ENCODE data around the gene PRKCB.

The PRKCB gene

DNA sequence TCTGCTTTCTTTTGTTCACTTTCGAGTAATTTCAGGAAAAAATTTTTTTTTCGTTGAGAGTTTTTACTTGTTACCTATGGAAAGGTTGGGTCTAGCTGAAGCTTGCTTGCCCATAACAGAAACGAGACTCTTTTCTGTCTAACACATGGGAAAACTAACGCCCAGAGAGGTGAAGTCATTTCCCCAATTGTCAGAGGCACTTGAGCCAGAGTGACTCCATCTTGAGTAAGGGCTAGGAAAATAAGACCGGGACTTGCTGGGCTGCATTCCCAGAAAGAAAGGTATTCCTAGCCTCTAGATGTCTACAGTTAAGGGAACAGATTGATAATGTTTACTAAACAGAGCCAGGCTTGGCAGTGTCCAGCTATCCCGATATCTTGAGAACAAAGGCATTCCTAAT, 26.8 kb downstream of the PRKCB start:
- no peaks in the 10 kb centered on the region for H3K9me3 ChIP-seq
- peaks cover 79% of the 10 kb centered on the region for H3K4me1 ChIP-seq
- H4K20me1 ChIP-seq, result no peaks in the 10 kb centered on the region
- TF ChIP-seq Cebpa-rat (IDR thresholded peaks at IDR 0.05), result no peak
- H3K9ac ChIP-seq, result no peak overlapping the region
- no peaks in the 10 kb centered on the region for H3K36me3 ChIP-seq
- H3K27ac ChIP-seq, result peak overlapping the region; percentile 23; the same call in 1 of the 2 replicates
- H3K27me3 ChIP-seq, result no peaks in the 10 kb centered on the region
- no peak overlapping the region for H3K4me3 ChIP-seq
- peak overlapping the region; percentile 53 for H3K4me2 ChIP-seq

GRCh38 chr16:23863511-23864422, 28.0 kb downstream of the PRKCB start:
- H3K27ac ChIP-seq, result peak overlapping the region; percentile 94
- H3K9me3 ChIP-seq, result no peaks in the 10 kb centered on the region
- H4K20me1 ChIP-seq, result no peaks in the 10 kb centered on the region
- H3K4me2 ChIP-seq, result peak overlapping the region; percentile 67
- TF ChIP-seq Cebpa-rat (IDR thresholded peaks at IDR 0.05), result no peak
- H3K4me1 ChIP-seq, result peaks cover 80% of the 10 kb centered on the region
- no peaks in the 10 kb centered on the region for H3K36me3 ChIP-seq
- peak overlapping the region; percentile 62 for H3K9ac ChIP-seq
- no peaks in the 10 kb centered on the region for H3K27me3 ChIP-seq
- peak overlapping the region; percentile 53 for H3K4me3 ChIP-seq

DNA sequence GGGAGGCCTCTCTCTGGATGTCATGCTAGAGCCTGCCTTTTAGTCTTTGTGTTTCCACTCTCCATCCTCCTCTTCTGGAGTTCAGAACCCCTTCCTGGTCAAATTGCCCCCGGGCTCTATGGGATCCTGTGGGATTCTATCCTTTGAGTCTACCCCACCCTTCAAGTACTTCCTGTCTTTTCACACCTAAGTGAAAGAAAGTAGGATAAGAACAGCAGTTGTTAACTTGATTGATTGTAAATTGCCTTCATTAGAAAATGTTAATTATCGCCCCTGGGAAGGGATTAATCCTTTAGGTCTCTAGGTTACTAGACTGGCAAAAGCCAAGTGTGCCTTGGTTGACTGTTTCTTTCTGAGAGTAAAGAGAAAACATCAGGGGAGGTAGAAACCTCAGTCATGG, 30.1 kb downstream of the PRKCB start:
- H3K9ac ChIP-seq, result no peak overlapping the region
- H3K4me2 ChIP-seq, result peak overlapping the region; percentile 4; the same call in 1 of the 2 replicates
- H3K4me1 ChIP-seq, result peaks cover 72% of the 10 kb centered on the region
- H4K20me1 ChIP-seq, result no peaks in the 10 kb centered on the region
- H3K36me3 ChIP-seq, result no peaks in the 10 kb centered on the region
- TF ChIP-seq Cebpa-rat (IDR thresholded peaks at IDR 0.05), result no peak
- no peaks in the 10 kb centered on the region for H3K27me3 ChIP-seq
- H3K4me3 ChIP-seq, result no peak overlapping the region
- H3K9me3 ChIP-seq, result no peaks in the 10 kb centered on the region
- H3K27ac ChIP-seq, result peak overlapping the region; percentile 52; the same call in 1 of the 2 replicates

DNA sequence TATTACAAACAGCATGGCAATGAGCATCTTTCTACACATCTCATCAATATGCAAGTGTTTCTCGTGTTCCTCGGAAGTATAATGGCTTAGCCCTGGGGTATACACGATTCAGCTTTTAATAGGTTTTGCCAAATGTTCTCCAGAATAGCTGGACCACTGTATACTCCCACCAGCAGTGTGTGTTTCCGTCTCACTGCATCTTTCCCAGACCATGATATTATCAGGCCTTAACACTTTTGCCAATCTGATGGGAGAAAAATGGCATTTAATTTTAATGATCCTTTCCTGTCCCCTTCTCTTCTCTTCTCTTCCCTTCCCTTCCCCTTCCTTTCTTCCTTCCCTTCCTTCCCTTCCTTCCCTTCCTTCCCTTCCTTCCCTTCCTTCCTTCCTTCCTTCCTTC, 30.8 kb downstream of the PRKCB start:
- H3K27me3 ChIP-seq, result no peaks in the 10 kb centered on the region

DNA sequence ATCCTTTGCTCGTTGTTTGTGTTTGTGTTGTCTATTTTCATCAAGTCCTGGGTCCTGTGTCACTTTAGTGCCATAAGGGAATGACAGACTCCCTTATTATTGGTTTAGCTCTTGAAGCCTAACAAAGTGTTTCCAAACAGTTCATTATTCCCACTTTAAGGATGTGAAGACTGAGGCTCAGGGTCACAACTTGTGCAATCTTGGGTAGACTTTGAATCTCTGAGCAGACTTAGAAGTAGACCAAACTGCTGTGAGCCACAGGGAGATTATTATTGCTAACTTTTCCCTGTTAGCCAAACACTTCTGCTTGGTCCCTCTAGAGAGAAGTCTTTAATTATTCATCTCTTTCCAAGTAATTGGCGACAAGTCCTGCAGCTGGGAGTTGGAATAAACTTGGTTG, 31.8 kb downstream of the PRKCB start:
- no peak overlapping the region for H3K4me3 ChIP-seq
- no peak overlapping the region for H3K27ac ChIP-seq
- no peaks in the 10 kb centered on the region for H3K36me3 ChIP-seq
- H3K9me3 ChIP-seq, result no peaks in the 10 kb centered on the region
- no peak for TF ChIP-seq Cebpa-rat (IDR thresholded peaks at IDR 0.05)
- no peaks in the 10 kb centered on the region for H3K27me3 ChIP-seq
- H3K9ac ChIP-seq, result no peak overlapping the region
- peak overlapping the region; percentile 48; the same call in 1 of the 2 replicates for H3K4me2 ChIP-seq
- H4K20me1 ChIP-seq, result no peaks in the 10 kb centered on the region
- peaks cover 58% of the 10 kb centered on the region for H3K4me1 ChIP-seq

More for the DNA sequence above, 30.8 kb downstream of the PRKCB start:
- no peak overlapping the region for H3K9ac ChIP-seq
- H3K4me2 ChIP-seq, result no peak overlapping the region
- H3K4me3 ChIP-seq, result no peak overlapping the region
- no peaks in the 10 kb centered on the region for H4K20me1 ChIP-seq
- peaks cover 68% of the 10 kb centered on the region for H3K4me1 ChIP-seq
- no peaks in the 10 kb centered on the region for H3K36me3 ChIP-seq
- no peaks in the 10 kb centered on the region for H3K9me3 ChIP-seq
- peak overlapping the region; percentile 52; the same call in 1 of the 2 replicates for H3K27ac ChIP-seq
- TF ChIP-seq Cebpa-rat (IDR thresholded peaks at IDR 0.05), result no peak

- Histone ChIP-seq H3K36me3 (no peaks in the 10 kb centered on the region), H3K4me3 (no peak overlapping the region), H3K4me2 (peak overlapping the region; percentile 48; the same call in 1 of the 2 replicates), H4K20me1 (no peaks in the 10 kb centered on the region), H3K9ac (no peak overlapping the region), H3K9me3 (no peaks in the 10 kb centered on the region), H3K27me3 (no peaks in the 10 kb centered on the region), H3K27ac (no peak overlapping the region), H3K4me1 (peaks cover 55% of the 10 kb centered on the region)
- TF ChIP-seq Cebpa-rat (IDR thresholded peaks at IDR 0.05), result no peak
Observed at GRCh38 chr16:23868136-23868535, 32.4 kb downstream of the PRKCB start.

DNA sequence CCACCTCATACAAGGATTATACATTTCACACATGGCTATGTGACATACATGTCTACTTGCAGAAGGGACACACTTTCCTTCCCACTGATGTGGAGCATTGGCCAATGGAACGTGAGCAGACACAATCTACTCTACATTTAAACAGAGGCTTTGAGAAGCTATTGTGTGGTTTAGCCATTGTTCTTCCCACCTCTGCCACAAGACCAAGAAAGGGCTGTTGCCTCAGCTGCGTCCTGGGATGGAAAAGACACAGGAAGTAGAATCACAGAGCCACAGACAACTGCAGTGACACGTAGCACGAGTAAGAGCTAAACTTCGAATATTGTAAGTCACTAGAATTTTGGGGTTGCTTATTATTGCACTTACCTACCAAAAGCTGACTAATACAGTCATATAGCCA, 33.3 kb downstream of the PRKCB start:
- Histone ChIP-seq H3K9ac (no peak overlapping the region), H3K36me3 (no peaks in the 10 kb centered on the region), H3K27me3 (no peaks in the 10 kb centered on the region), H4K20me1 (no peaks in the 10 kb centered on the region), H3K27ac (peak overlapping the region; percentile 28; the same call in 1 of the 2 replicates), H3K9me3 (no peaks in the 10 kb centered on the region), H3K4me2 (peak overlapping the region; percentile 48), H3K4me1 (peaks cover 53% of the 10 kb centered on the region), H3K4me3 (no peak overlapping the region)
- no peak for TF ChIP-seq Cebpa-rat (IDR thresholded peaks at IDR 0.05)

DNA sequence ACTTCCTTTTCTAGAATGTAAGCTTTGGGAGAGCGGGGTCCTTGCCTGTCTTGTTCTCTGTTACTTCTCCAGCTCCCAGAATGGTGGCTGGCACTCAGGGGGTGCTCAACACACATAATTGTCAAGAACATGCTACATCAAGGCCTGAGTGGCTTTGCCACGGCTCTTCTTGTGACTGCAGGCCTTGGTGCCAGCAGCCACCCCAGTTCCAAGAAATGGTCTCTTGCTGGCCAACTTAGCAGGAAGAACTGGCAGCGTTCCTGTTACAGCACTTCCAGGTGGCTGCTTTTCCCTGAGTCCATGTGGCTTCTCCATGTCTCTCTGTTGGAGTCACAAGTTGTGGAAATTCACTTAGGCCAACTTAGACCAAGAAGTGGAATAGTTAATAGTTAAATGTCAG, 36.1 kb downstream of the PRKCB start:
- Histone ChIP-seq H3K27me3 (no peaks in the 10 kb centered on the region), H3K27ac (no peak overlapping the region)

GRCh38 chr16:23874613-23875294, 39.0 kb downstream of the PRKCB start:
- Histone ChIP-seq H3K9me3 (no peaks in the 10 kb centered on the region), H3K4me1 (peaks cover 26% of the 10 kb centered on the region)
- TF ChIP-seq Cebpa-rat (IDR thresholded peaks at IDR 0.05), result no peak

More for the DNA sequence above, 36.1 kb downstream of the PRKCB start:
- no peak for TF ChIP-seq Cebpa-rat (IDR thresholded peaks at IDR 0.05)
- H3K36me3 ChIP-seq, result no peaks in the 10 kb centered on the region
- H3K9ac ChIP-seq, result no peak overlapping the region
- no peaks in the 10 kb centered on the region for H4K20me1 ChIP-seq
- H3K9me3 ChIP-seq, result no peaks in the 10 kb centered on the region
- no peak overlapping the region for H3K4me2 ChIP-seq
- peaks cover 37% of the 10 kb centered on the region for H3K4me1 ChIP-seq
- H3K4me3 ChIP-seq, result no peak overlapping the region

More at GRCh38 chr16:23874613-23875294, 39.0 kb downstream of the PRKCB start:
- H3K36me3 ChIP-seq, result no peaks in the 10 kb centered on the region
- H4K20me1 ChIP-seq, result no peaks in the 10 kb centered on the region
- no peak overlapping the region for H3K4me3 ChIP-seq
- no peak overlapping the region for H3K27ac ChIP-seq
- no peaks in the 10 kb centered on the region for H3K27me3 ChIP-seq
- H3K9ac ChIP-seq, result no peak overlapping the region
- peak overlapping the region; percentile 19 for H3K4me2 ChIP-seq

All from BLaER1 (cell line).